GM12865 (cell line): ENCODE data around the gene LEMD3.

Source experiments
- DNase-seq: peaks from one replicate; pipeline ENCODE4 v3.0.0; 2010; ENCODE audit warnings: low read depth
- H3K4me3 ChIP-seq: 2 replicates; pipeline ENCODE4 v1.5.1; 2011; ENCODE audit warnings: mild to moderate bottlenecking, low read depth, low read length, control low read depth
- CTCF ChIP-seq: IDR thresholded peaks from 2 replicates; pipeline ENCODE4 v1.5.1; 2011; ENCODE audit warnings: low read length, control low read depth, low read depth, inconsistent platforms; ENCODE audit not compliant: insufficient read depth; ENCODE audit errors: missing control alignments

Gene LEMD3

GRCh38 chr12:65184176-65184857 is 14.9 kb downstream of the LEMD3 start:
- no peak for TF ChIP-seq CTCF

GRCh38 chr12:65184858-65185229 is 15.5 kb downstream of the LEMD3 start:
- no peak overlapping the region for H3K4me3 ChIP-seq
- TF ChIP-seq CTCF, result no peak
- DNase-seq, result no peak

More at GRCh38 chr12:65184176-65184857, 14.9 kb downstream of the LEMD3 start:
- no peak for DNase-seq
- no peak overlapping the region for H3K4me3 ChIP-seq

- peak overlapping the region; percentile 16; the same call in 1 of the 2 replicates for H3K4me3 ChIP-seq
- DNase-seq, result no peak
- no peak for TF ChIP-seq CTCF
These were observed 18.3 kb downstream of the LEMD3 start for GRCh38 chr12:65187665-65188064.

- peak; percentile 51 for DNase-seq
- peak overlapping the region; percentile 35 for H3K4me3 ChIP-seq
- TF ChIP-seq CTCF, result no peak
These were observed 18.9 kb downstream of the LEMD3 start for GRCh38 chr12:65188179-65188701.

GRCh38 chr12:65189028-65189718 is 19.8 kb downstream of the LEMD3 start:
- DNase-seq, result peak; percentile 79
- peak overlapping the region; percentile 35; the same call in 1 of the 2 replicates for H3K4me3 ChIP-seq
- no peak for TF ChIP-seq CTCF

GRCh38 chr12:65192963-65193516 is 23.7 kb downstream of the LEMD3 start:
- TF ChIP-seq CTCF, result no peak
- no peak for DNase-seq
- no peak overlapping the region for H3K4me3 ChIP-seq
